HL-60 (cell line): ENCODE data around the gene COX6A1.

Experiments
- CTCF ChIP-seq: IDR thresholded peaks from one replicate; pipeline ENCODE4 v1.5.1; 2011; ENCODE audit warnings: low read length, control low read depth, inconsistent platforms; ENCODE audit not compliant: insufficient read depth
- POLR2AphosphoS5 ChIP-seq: IDR thresholded peaks from 2 replicates; pipeline ENCODE4 v1.6.1; 2012; ENCODE audit warnings: low read depth
- REST ChIP-seq: IDR thresholded peaks from 2 replicates; pipeline ENCODE4 v1.6.1; 2012; ENCODE audit warnings: low read depth; ENCODE audit not compliant: insufficient replicate concordance

GRCh38 chr12:120412421-120412820, 25.5 kb upstream of the COX6A1 start:
- TF ChIP-seq CTCF (no peak), REST (no peak), POLR2AphosphoS5 (no peak)
